Activated T-helper 1 cell treated with anti-CD3 and anti-CD28 coated beads, Interleukin-12 subunit alpha, Interleukin-12 subunit beta, Interleukin-2, Interleukin-4 antibody, amounts not matched to agents 30 ng/mL and 10 ng/mL and 1 ng/mL, durations not matched to agents 14 hours and 24 hours and 36 hours (primary cell): Measurements from ENCODE around the gene ZBTB40. TPM values are rescaled to one million over a fixed set of nuclear protein-coding genes. Genes with fewer than 3 reads are reported as not detected.

Experiments
- DNase-seq: peaks from one replicate; pipeline ENCODE4 v3.0.0; 2021; ENCODE audit warnings: low spot score
- H3K27ac Mint-ChIP-seq: one replicate; pipeline ENCODE4 v1.8.0; 2021; ENCODE audit warnings: mild to moderate bottlenecking, mixed read lengths
- H3K27me3 Mint-ChIP-seq: one replicate; pipeline ENCODE4 v1.8.0; 2022; ENCODE audit warnings: mild to moderate bottlenecking, moderate library complexity, mixed read lengths; ENCODE audit not compliant: insufficient read depth
- H3K36me3 Mint-ChIP-seq: one replicate; pipeline ENCODE4 v1.8.0; 2021; ENCODE audit warnings: low read depth, mixed read lengths
- H3K4me1 Mint-ChIP-seq: one replicate; pipeline ENCODE4 v1.8.0; 2021; ENCODE audit warnings: low read depth, mixed read lengths
- H3K4me3 Mint-ChIP-seq: one replicate; pipeline ENCODE4 v1.8.0; 2021; ENCODE audit warnings: mild to moderate bottlenecking, moderate library complexity, mixed read lengths
- H3K9me3 Mint-ChIP-seq: one replicate; pipeline ENCODE4 v1.8.0; 2021; ENCODE audit warnings: mixed read lengths
- intact Hi-C: fragments of 100-400 bp; cut with micrococcal nuclease; formaldehyde crosslinking; loops from one replicate; pipeline ENCODE4 v1.15.1; 2024
- total RNA-seq: library from RNA; stranded (reverse); gene quantifications from 2 replicates; pipeline ENCODE4 v1.2.3, GENCODE V29; 2022

Gene ZBTB40
- total RNA-seq, 1 donor from 2014 or later, result 19.5 TPM

DNA sequence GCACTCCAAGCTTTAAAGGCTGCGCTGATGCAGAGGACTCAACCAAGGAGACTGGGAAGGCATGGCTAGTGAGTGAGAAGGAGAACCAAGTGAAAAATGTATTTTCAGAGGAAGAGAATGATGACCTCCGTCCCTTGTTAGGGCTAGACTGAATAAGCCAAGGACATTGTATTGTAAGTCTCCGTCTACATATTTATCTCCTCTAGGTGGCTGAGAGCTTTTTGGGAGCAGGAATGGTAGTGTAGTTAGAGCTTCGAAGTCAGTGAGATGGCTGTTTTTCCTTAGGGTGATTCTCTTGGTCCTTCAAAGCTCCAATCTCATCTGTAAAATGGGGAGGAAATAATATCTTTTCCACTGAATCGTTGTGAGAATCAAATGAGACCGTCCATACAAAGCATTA is 37.6 kb downstream of the ZBTB40 start:
- intact Hi-C loops, result no loop called here
- no peak overlapping the region for H3K27ac Mint-ChIP-seq
- peaks cover 9% of the 10 kb centered on the region for H3K9me3 Mint-ChIP-seq
- no peak overlapping the region for H3K4me3 Mint-ChIP-seq
- H3K4me1 Mint-ChIP-seq, result peaks cover 9% of the 10 kb centered on the region
- no peaks in the 10 kb centered on the region for H3K27me3 Mint-ChIP-seq
- no peak for DNase-seq
- peaks cover 4% of the 10 kb centered on the region for H3K36me3 Mint-ChIP-seq

DNA sequence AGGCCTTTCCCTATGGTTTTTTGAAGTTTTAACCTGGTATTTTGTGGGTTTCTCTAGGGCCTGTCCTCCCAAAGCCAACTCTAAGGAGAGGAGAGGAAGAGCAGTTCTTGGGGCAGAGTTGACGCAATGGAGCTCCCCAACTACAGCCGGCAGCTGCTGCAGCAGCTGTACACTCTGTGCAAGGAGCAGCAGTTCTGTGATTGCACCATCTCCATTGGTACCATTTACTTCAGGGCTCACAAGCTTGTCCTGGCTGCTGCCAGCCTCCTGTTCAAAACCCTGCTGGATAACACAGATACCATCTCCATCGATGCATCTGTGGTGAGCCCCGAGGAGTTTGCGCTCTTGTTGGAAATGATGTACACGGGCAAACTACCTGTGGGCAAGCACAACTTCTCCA is 38.2 kb downstream of the ZBTB40 start:
- H3K4me1 Mint-ChIP-seq, result peaks cover 3% of the 10 kb centered on the region
- H3K4me3 Mint-ChIP-seq, result no peak overlapping the region
- H3K36me3 Mint-ChIP-seq, result peaks cover 7% of the 10 kb centered on the region
- intact Hi-C loops, result no loop called here
- DNase-seq, result no peak
- H3K9me3 Mint-ChIP-seq, result peaks cover 3% of the 10 kb centered on the region
- no peaks in the 10 kb centered on the region for H3K27me3 Mint-ChIP-seq
- no peak overlapping the region for H3K27ac Mint-ChIP-seq

DNA sequence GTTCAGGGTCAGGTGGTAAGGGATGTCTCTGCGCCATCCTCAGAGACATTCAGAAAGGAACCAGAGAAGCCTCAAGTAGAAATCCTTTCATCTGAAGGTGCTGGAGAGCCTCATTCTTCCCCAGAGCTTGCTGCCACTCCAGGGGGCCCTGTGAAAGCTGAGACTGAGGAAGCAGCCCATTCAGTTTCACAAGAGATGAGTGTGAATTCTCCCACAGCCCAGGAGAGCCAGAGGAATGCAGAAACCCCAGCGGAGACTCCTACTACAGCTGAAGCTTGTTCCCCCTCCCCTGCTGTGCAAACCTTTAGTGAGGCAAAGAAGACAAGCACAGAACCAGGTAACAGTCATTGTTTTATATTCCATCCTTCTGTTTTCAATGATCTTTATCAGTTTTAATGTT is 38.7 kb downstream of the ZBTB40 start:
- no peaks in the 10 kb centered on the region for H3K4me1 Mint-ChIP-seq
- H3K36me3 Mint-ChIP-seq, result peaks cover 7% of the 10 kb centered on the region
- intact Hi-C loops, result no loop called here

DNA sequence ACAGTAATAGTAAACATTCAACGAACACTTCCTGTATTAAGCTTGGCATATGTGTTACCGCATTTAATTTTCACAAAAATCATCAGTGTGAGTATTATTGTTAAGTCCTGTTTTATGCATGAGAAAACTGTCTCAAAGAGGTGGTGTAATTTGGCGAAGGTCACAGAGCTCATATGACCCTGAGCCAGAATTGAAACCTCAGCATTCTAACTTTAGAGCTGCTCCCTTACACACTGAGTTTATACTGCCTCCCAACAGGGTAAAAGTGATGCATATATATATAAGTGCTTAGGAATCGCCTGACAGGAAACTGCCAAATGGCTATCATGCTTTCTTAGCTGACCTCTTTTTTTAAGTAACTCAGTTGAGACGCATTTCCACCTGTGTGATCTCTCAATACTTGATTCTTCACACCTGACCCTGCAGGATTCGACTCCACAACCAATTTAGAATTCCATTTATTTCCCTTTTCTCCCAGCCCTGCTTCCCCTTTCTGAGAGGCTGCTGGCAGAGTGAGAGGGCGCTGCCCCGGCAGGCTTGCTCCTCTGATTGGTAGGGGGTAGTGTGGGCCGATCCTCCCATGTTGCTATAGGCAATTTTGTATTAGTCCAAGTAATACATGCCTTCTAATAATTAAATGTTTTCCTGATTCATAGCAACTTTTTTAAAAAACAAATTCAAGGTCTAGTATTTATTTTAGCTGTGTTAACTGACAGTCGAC is 40.5 kb downstream of the ZBTB40 start:
- Mint-ChIP-seq H3K36me3 (peaks cover 7% of the 10 kb centered on the region), H3K4me1 (no peaks in the 10 kb centered on the region), H3K4me3 (no peak overlapping the region), H3K27me3 (no peaks in the 10 kb centered on the region), H3K27ac (no peak overlapping the region), H3K9me3 (no peaks in the 10 kb centered on the region)
- no peak for DNase-seq
- intact Hi-C loops, result no loop called here

More for the DNA sequence above, 38.7 kb downstream of the ZBTB40 start:
- no peak overlapping the region for H3K4me3 Mint-ChIP-seq
- H3K27me3 Mint-ChIP-seq, result no peaks in the 10 kb centered on the region
- no peaks in the 10 kb centered on the region for H3K9me3 Mint-ChIP-seq
- H3K27ac Mint-ChIP-seq, result no peak overlapping the region
- no peak for DNase-seq

DNA sequence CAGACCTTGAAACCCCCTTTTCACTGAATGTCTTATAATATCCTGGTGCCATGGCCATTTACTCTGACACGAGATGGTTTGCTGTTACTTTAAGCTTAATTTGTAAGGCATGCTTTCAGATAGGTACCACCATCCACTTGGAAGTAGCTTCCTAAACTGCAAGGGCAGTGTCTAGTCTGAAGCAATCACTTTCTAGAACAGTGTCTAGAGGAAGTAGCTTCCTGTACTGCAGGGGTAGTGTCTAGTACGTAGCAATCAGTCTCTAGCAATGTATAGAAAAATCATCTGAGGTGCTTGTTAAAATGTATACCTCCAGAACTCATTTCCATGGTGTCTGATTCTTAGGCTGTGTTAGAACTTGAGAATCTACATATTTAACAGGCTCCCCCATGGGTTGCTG is 42.5 kb downstream of the ZBTB40 start:
- no peak overlapping the region for H3K27ac Mint-ChIP-seq
- no peaks in the 10 kb centered on the region for H3K27me3 Mint-ChIP-seq
- peaks cover 10% of the 10 kb centered on the region for H3K36me3 Mint-ChIP-seq
- H3K4me3 Mint-ChIP-seq, result no peak overlapping the region
- DNase-seq, result no peak
- no peaks in the 10 kb centered on the region for H3K9me3 Mint-ChIP-seq
- intact Hi-C loops, result no loop called here
- H3K4me1 Mint-ChIP-seq, result no peaks in the 10 kb centered on the region

DNA sequence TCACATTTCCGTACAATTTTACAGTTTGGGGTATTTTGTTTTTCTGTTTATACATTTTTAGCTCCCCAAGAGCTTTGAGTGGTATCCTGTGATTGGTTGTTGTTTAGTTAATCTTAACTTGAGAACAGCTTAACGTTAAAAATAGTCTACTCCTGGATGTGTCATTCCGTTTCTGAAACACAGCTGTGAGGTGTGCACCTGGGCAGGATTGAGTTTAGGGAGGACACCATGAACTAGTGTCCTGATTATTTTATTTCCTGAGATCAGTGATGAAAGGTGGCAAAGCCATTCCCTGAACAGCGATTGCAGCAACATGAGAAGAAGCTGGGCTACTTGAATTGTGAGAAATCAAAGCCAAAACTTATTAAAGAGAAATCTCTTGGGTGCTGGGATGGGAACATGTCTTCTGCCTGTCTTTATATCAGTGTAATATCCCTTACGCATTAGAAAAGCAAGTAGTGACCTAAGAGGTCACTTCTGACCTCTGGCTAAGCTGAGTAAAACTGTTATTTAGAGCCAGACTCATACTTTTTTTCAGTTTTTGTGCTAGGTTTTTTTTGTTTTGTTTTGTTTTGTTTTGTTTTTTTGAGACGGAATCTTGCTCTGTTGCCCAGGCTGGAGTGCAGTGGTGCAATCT is 43.4 kb downstream of the ZBTB40 start:
- H3K27me3 Mint-ChIP-seq, result no peaks in the 10 kb centered on the region
- H3K36me3 Mint-ChIP-seq, result peaks cover 10% of the 10 kb centered on the region
- DNase-seq, result no peak
- H3K4me3 Mint-ChIP-seq, result no peak overlapping the region
- intact Hi-C loops, result no loop called here
- H3K27ac Mint-ChIP-seq, result no peak overlapping the region
- H3K9me3 Mint-ChIP-seq, result no peaks in the 10 kb centered on the region
- H3K4me1 Mint-ChIP-seq, result no peaks in the 10 kb centered on the region

DNA sequence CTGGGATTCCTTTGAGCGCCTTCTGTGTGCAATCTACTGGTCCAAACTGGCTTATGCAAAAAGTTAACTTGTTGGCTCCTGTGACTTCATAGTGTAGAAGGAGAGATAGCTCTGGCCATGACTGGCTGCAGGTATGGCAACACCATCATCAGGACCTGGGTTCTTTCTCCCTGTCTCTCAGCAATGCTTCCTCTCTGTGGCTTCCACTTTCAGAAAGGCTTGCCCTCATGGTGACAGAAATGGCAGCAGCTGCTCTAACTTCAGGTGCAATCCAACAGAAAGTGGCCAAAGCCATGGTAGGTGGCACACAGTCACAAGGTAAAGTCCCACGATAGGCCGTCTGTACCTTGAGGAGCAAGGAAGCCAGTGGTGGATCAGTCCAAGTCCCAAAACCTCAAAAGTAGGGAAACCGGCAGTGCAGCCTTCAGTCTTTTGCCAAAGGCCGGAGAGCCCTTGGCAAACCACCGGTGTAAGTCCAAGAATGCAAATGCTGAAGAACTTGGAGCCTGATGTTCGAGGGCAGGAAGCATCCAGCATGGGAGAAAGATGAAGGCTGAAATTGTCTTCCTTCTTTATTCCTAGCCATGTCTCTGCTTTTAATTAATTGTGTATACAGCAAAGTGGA is 45.0 kb downstream of the ZBTB40 start:
- intact Hi-C loops, result no loop called here
- no peaks in the 10 kb centered on the region for H3K9me3 Mint-ChIP-seq
- H3K4me1 Mint-ChIP-seq, result no peaks in the 10 kb centered on the region
- no peak overlapping the region for H3K4me3 Mint-ChIP-seq
- no peak overlapping the region for H3K27ac Mint-ChIP-seq
- peaks cover 10% of the 10 kb centered on the region for H3K36me3 Mint-ChIP-seq
- no peaks in the 10 kb centered on the region for H3K27me3 Mint-ChIP-seq
- no peak for DNase-seq

DNA sequence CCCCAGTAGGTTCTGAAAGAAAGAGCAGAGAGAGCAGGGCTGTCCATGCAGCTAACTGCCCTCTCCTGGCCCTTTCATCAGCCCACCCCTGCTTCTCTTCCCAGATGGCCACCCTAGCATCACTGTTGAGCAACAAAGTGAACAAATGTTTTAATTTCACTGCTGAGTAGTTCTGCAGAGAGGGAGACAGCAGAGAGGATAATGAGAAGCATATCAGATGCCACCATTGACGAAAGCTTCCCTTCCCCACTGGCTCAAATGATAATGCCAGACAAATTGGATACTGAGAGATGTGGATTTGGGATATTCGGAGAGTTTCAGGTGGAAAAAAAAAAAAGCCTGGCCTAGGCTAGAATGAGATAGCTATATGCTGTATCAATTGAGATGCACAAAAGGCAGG is 46.8 kb downstream of the ZBTB40 start:
- H3K9me3 Mint-ChIP-seq, result no peaks in the 10 kb centered on the region
- no peak overlapping the region for H3K27ac Mint-ChIP-seq
- no peaks in the 10 kb centered on the region for H3K27me3 Mint-ChIP-seq
- no peaks in the 10 kb centered on the region for H3K4me1 Mint-ChIP-seq
- DNase-seq, result no peak
- H3K4me3 Mint-ChIP-seq, result no peak overlapping the region
- H3K36me3 Mint-ChIP-seq, result peaks cover 10% of the 10 kb centered on the region
- intact Hi-C loops, result no loop called here

DNA sequence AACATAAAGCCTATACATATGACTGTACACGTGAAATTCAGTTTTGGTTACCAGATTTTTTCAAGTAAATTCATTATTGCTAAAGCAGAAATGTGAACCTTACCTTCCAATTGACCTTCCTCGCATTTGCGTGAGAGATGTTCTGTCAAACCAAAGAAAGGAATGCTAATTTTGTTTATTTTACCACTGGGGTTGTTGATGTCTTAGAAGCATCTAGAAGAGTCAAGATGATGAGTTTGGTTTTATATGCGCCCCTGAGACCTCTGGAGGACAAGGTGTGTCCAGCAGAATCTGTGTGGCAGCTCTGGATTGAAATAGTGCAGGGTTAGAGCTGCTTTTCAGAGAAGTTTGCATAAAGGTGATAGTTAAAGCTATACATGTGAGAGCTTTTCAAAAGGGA is 48.4 kb downstream of the ZBTB40 start:
- Mint-ChIP-seq H3K4me3 (no peak overlapping the region), H3K36me3 (peaks cover 5% of the 10 kb centered on the region), H3K4me1 (no peaks in the 10 kb centered on the region), H3K27ac (no peak overlapping the region), H3K9me3 (no peaks in the 10 kb centered on the region), H3K27me3 (no peaks in the 10 kb centered on the region)
- no peak for DNase-seq
- intact Hi-C loops, result no loop called here

DNA sequence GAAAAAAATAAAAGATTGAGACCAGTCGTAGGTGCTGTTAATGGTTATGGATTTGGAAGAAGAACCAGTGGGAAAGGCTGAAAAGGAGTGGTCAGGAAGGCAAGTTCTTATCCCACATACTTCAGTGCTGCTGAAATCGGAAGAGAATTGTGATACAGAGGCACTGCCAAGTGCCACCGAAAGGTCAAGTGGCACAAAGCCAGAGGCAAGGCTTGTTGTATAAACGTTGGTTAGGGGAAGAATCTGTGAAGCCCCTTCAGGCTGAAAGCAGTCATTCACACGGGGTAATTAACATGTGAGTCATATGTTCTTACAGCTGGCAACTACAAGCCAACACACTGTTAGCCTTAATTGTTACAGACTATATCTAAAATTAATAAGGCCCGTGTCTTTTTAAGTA is 48.8 kb downstream of the ZBTB40 start:
- Mint-ChIP-seq H3K4me1 (no peaks in the 10 kb centered on the region), H3K4me3 (no peak overlapping the region), H3K27ac (no peak overlapping the region), H3K27me3 (no peaks in the 10 kb centered on the region), H3K36me3 (peaks cover 5% of the 10 kb centered on the region), H3K9me3 (no peaks in the 10 kb centered on the region)
- intact Hi-C loops, result no loop called here
- DNase-seq, result no peak

DNA sequence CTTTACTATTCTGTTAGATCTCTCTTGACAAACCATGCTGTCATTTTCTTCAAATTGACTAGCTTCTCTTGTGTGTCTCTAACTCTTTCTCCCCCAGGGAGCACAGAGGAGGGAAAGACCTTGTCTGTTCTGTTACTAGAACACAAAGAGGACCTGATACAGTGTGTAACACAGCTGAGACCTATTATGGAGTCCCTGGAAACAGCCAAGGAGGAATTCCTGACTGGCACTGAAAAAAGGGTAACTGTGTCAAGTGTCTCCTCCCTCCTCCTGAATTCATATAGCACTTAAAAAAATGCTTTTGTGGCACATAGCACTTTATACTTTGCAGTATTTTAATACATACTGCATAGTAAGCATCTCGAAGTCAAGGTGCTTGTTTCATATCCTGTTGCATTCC is 50.6 kb downstream of the ZBTB40 start:
- intact Hi-C loops, result no loop called here
- no peak overlapping the region for H3K4me3 Mint-ChIP-seq
- no peaks in the 10 kb centered on the region for H3K4me1 Mint-ChIP-seq
- no peaks in the 10 kb centered on the region for H3K27me3 Mint-ChIP-seq
- DNase-seq, result no peak
- peaks cover 15% of the 10 kb centered on the region for H3K36me3 Mint-ChIP-seq
- H3K9me3 Mint-ChIP-seq, result no peaks in the 10 kb centered on the region
- H3K27ac Mint-ChIP-seq, result no peak overlapping the region

DNA sequence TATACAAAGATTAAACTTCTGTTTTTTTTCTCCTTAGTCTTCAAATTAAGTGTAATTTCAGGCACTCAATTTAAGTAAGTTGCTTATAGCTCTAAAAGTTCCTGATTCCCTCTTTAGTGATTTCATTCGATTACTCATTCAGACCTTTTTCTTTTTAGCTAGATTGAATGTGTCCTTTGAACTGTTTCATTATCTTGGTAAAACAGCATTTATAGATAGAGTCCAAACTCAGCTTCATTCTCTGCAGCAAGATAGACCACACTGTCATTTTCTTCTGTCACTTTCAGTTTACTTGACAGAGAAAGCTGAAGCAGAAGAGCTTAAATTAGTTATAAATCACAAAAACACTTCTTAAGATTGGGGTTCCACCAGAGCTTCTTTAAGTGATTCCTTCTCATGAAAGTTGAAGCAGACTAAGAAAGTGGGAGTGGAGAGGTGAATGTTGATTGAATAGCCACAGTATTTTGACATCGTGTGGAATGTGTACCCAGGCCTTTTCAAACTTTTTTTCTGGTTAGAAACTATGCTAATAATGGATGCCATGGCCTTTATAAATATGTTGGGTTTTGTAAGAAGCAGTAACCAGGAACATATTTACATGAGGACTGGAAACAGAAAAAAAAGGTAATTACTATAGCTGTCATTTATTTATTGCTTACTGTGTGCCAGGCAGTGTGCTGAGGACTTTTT is 52.2 kb downstream of the ZBTB40 start:
- Mint-ChIP-seq H3K4me1 (no peaks in the 10 kb centered on the region), H3K4me3 (no peak overlapping the region)
- intact Hi-C loops, result no loop called here

DNA sequence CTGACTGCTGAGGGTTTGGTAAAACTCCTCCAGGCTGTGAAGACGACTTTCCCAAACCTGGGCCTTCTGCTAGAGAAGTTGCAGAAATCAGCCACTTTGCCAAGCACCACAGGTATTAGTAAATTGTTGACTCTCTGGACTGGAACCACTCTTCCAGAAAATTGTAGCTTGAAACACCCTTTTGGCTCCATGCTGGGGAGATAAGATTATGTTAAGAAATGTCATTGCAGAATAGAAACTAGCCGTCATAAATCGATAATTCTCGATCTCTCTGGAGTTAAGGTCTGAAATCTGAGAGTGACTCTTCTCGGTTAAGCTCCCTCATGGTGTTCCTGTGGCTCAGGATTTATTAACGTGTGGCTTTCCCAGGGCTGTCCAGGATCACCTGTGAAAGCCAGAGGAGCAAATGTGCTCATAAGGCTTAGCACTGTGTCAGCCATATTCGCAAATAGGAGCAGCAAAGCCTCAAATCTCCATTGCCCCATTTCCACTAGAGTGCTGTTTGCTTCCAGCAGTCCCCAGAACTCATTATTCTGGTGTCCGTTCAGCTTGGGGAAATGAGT is 54.6 kb downstream of the ZBTB40 start:
- H3K36me3 Mint-ChIP-seq, result peaks cover 23% of the 10 kb centered on the region
- no peak overlapping the region for H3K4me3 Mint-ChIP-seq
- no peaks in the 10 kb centered on the region for H3K4me1 Mint-ChIP-seq
- H3K9me3 Mint-ChIP-seq, result no peaks in the 10 kb centered on the region
- H3K27ac Mint-ChIP-seq, result no peak overlapping the region
- DNase-seq, result no peak
- intact Hi-C loops, result no loop called here
- no peaks in the 10 kb centered on the region for H3K27me3 Mint-ChIP-seq

More for the DNA sequence above, 52.2 kb downstream of the ZBTB40 start:
- no peaks in the 10 kb centered on the region for H3K9me3 Mint-ChIP-seq
- H3K27ac Mint-ChIP-seq, result no peak overlapping the region
- DNase-seq, result no peak
- peaks cover 22% of the 10 kb centered on the region for H3K36me3 Mint-ChIP-seq
- H3K27me3 Mint-ChIP-seq, result no peaks in the 10 kb centered on the region
